Upper lobe of left lung (tissue), 6 donors: ENCODE results near the gene CDX1. TPM values are rescaled to one million over a fixed set of nuclear protein-coding genes. Genes with fewer than 3 reads are reported as not detected.

Source experiments
- ATAC-seq, 2 donors: fragments of 200-7000 bp; cut with Tn5 transposase; one replicate each; pipeline ENCODE4 v1.9.1; 2022; ENCODE audit warnings: mild to moderate bottlenecking in 2 of 2, moderate library complexity in 2 of 2; ENCODE audit not compliant: low FRiP score in 2 of 2
- DNase-seq, 2 donors: peaks; one replicate each; pipeline ENCODE4 v3.0.0-alpha.2; 2019 to 2020
- H3K27ac ChIP-seq, 4 donors: fragments of 200-600 bp; sonication (generic); one replicate each; pipeline ENCODE4 v1.5.1; 2016 to 2019
- H3K27me3 ChIP-seq, 4 donors: fragments of 200-600 bp; sonication (generic); one replicate each; pipeline ENCODE4 v1.5.1; 2017 to 2019
- H3K36me3 ChIP-seq, 4 donors: fragments of 200-600 bp; sonication (generic); one replicate each; pipeline ENCODE4 v1.5.1; 2016 to 2019
- H3K4me1 ChIP-seq, 4 donors: fragments of 200-600 bp; sonication (generic); one replicate each; pipeline ENCODE4 v1.5.1; 2018 to 2019
- H3K4me3 ChIP-seq, 4 donors: fragments of 200-600 bp; sonication (generic); one replicate each; pipeline ENCODE4 v1.5.1; 2017 to 2019; ENCODE audit warnings: mild to moderate bottlenecking in 2 of 4, moderate library complexity in 1 of 4
- H3K9me3 ChIP-seq, 4 donors: fragments of 200-600 bp; sonication (generic); one replicate each; pipeline ENCODE4 v1.5.1; 2018 to 2019
- CTCF ChIP-seq, 6 experiments: fragments of 450-650 bp in 4 of 6; fragments of 200-600 bp in 2 of 6; sonication (generic) in 2 of 6; IDR thresholded peaks; one replicate each; pipeline ENCODE4 v1.5.1; 2016 to 2019; ENCODE audit warnings: antibody characterized with exemption in 6 of 6
- EP300 ChIP-seq, 4 donors: sonication (generic); formaldehyde crosslinking; IDR thresholded peaks; one replicate each; pipeline ENCODE4 v1.5.1; 2017; ENCODE audit warnings: antibody characterized with exemption in 4 of 4, control low read depth in 2 of 4
- POLR2A ChIP-seq, 4 donors: fragments of 450-650 bp; IDR thresholded peaks; one replicate each; pipeline ENCODE4 v1.5.1; 2016 to 2017; ENCODE audit warnings: antibody characterized with exemption in 4 of 4, mild to moderate bottlenecking in 2 of 4
- POLR2AphosphoS5 ChIP-seq, 2 donors: sonication (generic); formaldehyde crosslinking; IDR thresholded peaks; one replicate each; pipeline ENCODE4 v1.5.1; 2017; ENCODE audit warnings: antibody characterized with exemption in 2 of 2
- WGBS, 2 donors: methylation state at CpG; one replicate each; pipeline ENCODE4 v1.1.5; 2017 to 2018; 5-methylcytosine and 5-hydroxymethylcytosine counted together
- total RNA-seq, 6 donors: library from RNA; depleted of rRNA in 4 of 6; stranded (reverse); fragments of >200 nt in 4 of 6; gene quantifications; one replicate each; pipeline versions ENCODE4 v1.1.0 to v1.2.1, GENCODE V29; 2016 to 2021
- donor health status: DM: no; HTN: no; CAD: no; lungs with moderate emphysema.
- donor health status: DM: no; HTN: yes; CAD: no; lungs with severe emphysema.

The CDX1 gene
- total RNA-seq, 6 donors from 2014 or later: 0.17 to 0.30 TPM; not detected in 4

- Histone ChIP-seq H3K36me3 (peaks cover 0 to 25% (median 2%) of the 10 kb centered on the region in 4 donors), H3K27me3 (no peaks in the 10 kb centered on the region), H3K4me1 (peaks cover 9 to 14% (median 13%) of the 10 kb centered on the region in 4 donors), H3K27ac (no peak overlapping the region), H3K9me3 (no peaks in the 10 kb centered on the region), H3K4me3 (no peak overlapping the region)
- 78 to 86% methylated on average over 8 of the region's 8 CpGs for WGBS, 2 donors
- DNase-seq (peak in 1 of 2 donors; percentile 49), ATAC-seq (no peak)
- TF ChIP-seq CTCF (IDR thresholded peaks at IDR 0.05) (no peak), EP300 (IDR thresholded peaks at IDR 0.05) (no peak), POLR2A (IDR thresholded peaks at IDR 0.05) (no peak), POLR2AphosphoS5 (IDR thresholded peaks at IDR 0.05) (no peak)
These were observed 36.1 kb upstream of the CDX1 start for GRCh38 chr5:150130493-150130922.

GRCh38 chr5:150131461-150131860, 35.1 kb upstream of the CDX1 start:
- H3K36me3 ChIP-seq: peaks cover 0 to 16% (median 2%) of the 10 kb centered on the region in 4 donors
- WGBS, 2 donors: 88 to 91% methylated on average over 4 of the region's 4 CpGs
- H3K27ac ChIP-seq: peak overlapping the region in 2 of 4 donors; percentile 11 to 42
- H3K4me3 ChIP-seq: no peak overlapping the region
- peaks cover 9 to 14% (median 13%) of the 10 kb centered on the region in 4 donors for H3K4me1 ChIP-seq
- no peak for DNase-seq
- no peaks in the 10 kb centered on the region for H3K27me3 ChIP-seq
- no peaks in the 10 kb centered on the region for H3K9me3 ChIP-seq
- no peak for ATAC-seq
- TF ChIP-seq CTCF (IDR thresholded peaks at IDR 0.05) (no peak), POLR2AphosphoS5 (IDR thresholded peaks at IDR 0.05) (no peak), POLR2A (IDR thresholded peaks at IDR 0.05) (no peak), EP300 (IDR thresholded peaks at IDR 0.05) (no peak)

- ATAC-seq (peak in 1 of 2 donors; percentile 4), DNase-seq (no peak)
- Histone ChIP-seq H3K9me3 (no peaks in the 10 kb centered on the region), H3K36me3 (peaks cover 0 to 16% (median 0%) of the 10 kb centered on the region in 4 donors), H3K27ac (peak overlapping the region in 3 of 4 donors; percentile 11 to 42 (median 39)), H3K4me1 (peaks cover 12 to 17% (median 14%) of the 10 kb centered on the region in 4 donors), H3K27me3 (no peaks in the 10 kb centered on the region), H3K4me3 (no peak overlapping the region)
- TF ChIP-seq CTCF (IDR thresholded peaks at IDR 0.05): no peak
- WGBS, 2 donors: 54 to 62% methylated on average over 10 to 12 of the region's 12 CpGs
These were observed 34.4 kb upstream of the CDX1 start for GRCh38 chr5:150131978-150132694.

- no peaks in the 10 kb centered on the region for H3K9me3 ChIP-seq
- H3K36me3 ChIP-seq: peaks cover 0 to 16% (median 0%) of the 10 kb centered on the region in 4 donors
- DNase-seq (peak in 1 of 2 donors; percentile 75), ATAC-seq (peak in 1 of 2 donors; percentile 2)
- no peaks in the 10 kb centered on the region for H3K27me3 ChIP-seq
- H3K4me1 ChIP-seq: peaks cover 12 to 23% (median 19%) of the 10 kb centered on the region in 4 donors
- WGBS, 2 donors: 85 to 90% methylated on average over 21 to 22 of the region's 22 CpGs
- H3K4me3 ChIP-seq: no peak overlapping the region
- no peak for TF ChIP-seq CTCF (IDR thresholded peaks at IDR 0.05)
- TF ChIP-seq POLR2AphosphoS5 (IDR thresholded peaks at IDR 0.05): no peak
- no peak for TF ChIP-seq EP300 (IDR thresholded peaks at IDR 0.05)
- TF ChIP-seq POLR2A (IDR thresholded peaks at IDR 0.05): no peak
- H3K27ac ChIP-seq: peak overlapping the region in 3 of 4 donors; percentile 32 to 42 (median 35)
These were observed 33.8 kb upstream of the CDX1 start for GRCh38 chr5:150132740-150133139.
